ENCODE results near the gene UNC13C. TPM values are rescaled to one million over a fixed set of nuclear protein-coding genes. Genes with fewer than 3 reads are reported as not detected.

Gene UNC13C
- total and polyA plus RNA-seq, 2 of the 13 experiments (the other 11 are each of a cell fraction or from before 2014, with no cell fraction given), result 0.04 TPM; not detected in 1

DNA sequence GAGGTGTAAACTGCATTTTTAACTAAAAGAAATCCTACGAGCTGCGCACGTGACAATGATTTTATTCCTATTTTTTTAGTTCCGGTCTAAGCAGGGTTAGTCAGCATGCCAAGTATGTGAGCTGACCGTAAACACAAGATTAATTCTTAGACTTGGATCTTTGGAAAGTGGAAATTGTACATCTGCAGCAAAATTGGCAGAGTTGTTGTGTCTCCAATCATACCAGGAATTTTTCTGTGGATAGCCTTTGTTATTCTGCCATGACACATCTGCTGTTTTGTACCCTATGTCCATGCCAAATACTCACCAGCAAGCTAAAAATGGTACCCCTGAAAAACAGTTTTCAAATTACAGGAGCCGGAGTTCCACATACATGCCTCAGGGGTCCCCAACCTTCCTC, 562.5 kb downstream of the UNC13C start:
- H4K20me1 ChIP-seq (ENCODE audit: insufficient read depth, low read length), result no peaks in the 10 kb centered on the region
- no peaks in the 10 kb centered on the region for H3K36me3 ChIP-seq (replicated peaks in 1 of 2; ENCODE audit: control insufficient read depth in 1 of 2, insufficient read depth in 2 of 2, low read length in 2 of 2)
- no TSS peak for BruUV-seq (replicated peaks)
- intact Hi-C loops (cut with micrococcal nuclease; ENCODE audit: unreplicated experiment), result no loop called here
- no peak overlapping the region for H2AFZ ChIP-seq (ENCODE audit: low read length)
- no peak for DNase-seq (ENCODE audit: low spot score)
- H3K79me2 ChIP-seq (ENCODE audit: insufficient read depth, low read length), result no peaks in the 10 kb centered on the region
- no peak overlapping the region for H3K27ac ChIP-seq (ENCODE audit: extremely low read length, insufficient read depth, low read length)
- H3K4me3 ChIP-seq (replicated peaks in 1 of 3; ENCODE audit: insufficient read depth in 1 of 3, low read depth in 2 of 3, low read length in 3 of 3), result no peak overlapping the region
- WGBS (ENCODE audit: low lambda C conversion rate), result 42% methylated on average over 6 of the region's 6 CpGs
- H3K27me3 ChIP-seq (ENCODE audit: control insufficient read depth in 1 of 2, insufficient read depth in 2 of 2, low read length in 2 of 2), result no peaks in the 10 kb centered on the region
- H3K4me1 ChIP-seq (ENCODE audit: insufficient read depth, low read length), result no peaks in the 10 kb centered on the region
- FAIRE-seq, result no peak
- in situ Hi-C loops (cut with HindIII; ENCODE audit: extremely low pct_ligation_motif_present, low pct_unique_long_range_greater_than_20kb), result no loop called here
- no peak overlapping the region for H3K9ac ChIP-seq (ENCODE audit: insufficient read depth, low read depth, low read length)
- ATAC-seq, result no peak
- ChIA-PET POLR2A (no interaction called here), CTCF (ENCODE audit: low intra/inter-chr PET ratio, low total read pairs) (no interaction called here)
- H3K9me3 ChIP-seq (ENCODE audit: low read length), result peaks cover 22% of the 10 kb centered on the region
- H3K4me2 ChIP-seq (ENCODE audit: low read depth, low read length), result no peak overlapping the region
- TF ChIP-seq FOXM1 (CRISPR knock-in tag; IDR thresholded peaks at IDR 0.05) (no peak), IRX3 (CRISPR knock-in tag; IDR thresholded peaks at IDR 0.05; ENCODE audit: borderline replicate concordance, low read depth) (no peak), ZNF670 (CRISPR knock-in tag; IDR thresholded peaks at IDR 0.05; ENCODE audit: borderline replicate concordance) (no peak), FOXA3 (CRISPR knock-in tag; IDR thresholded peaks at IDR 0.05) (no peak), ARNTL (CRISPR knock-in tag; IDR thresholded peaks at IDR 0.05) (no peak), MIER2 (CRISPR knock-in tag; IDR thresholded peaks at IDR 0.05) (no peak), ZNF841 (CRISPR knock-in tag; IDR thresholded peaks at IDR 0.05; ENCODE audit: borderline replicate concordance) (no peak), HOXA9 (CRISPR knock-in tag; IDR thresholded peaks at IDR 0.05; ENCODE audit: borderline replicate concordance) (no peak), PRDM4 (CRISPR knock-in tag; IDR thresholded peaks at IDR 0.05; ENCODE audit: borderline replicate concordance) (no peak), NR2F2 (IDR thresholded peaks at IDR 0.05; ENCODE audit: borderline replicate concordance, low read depth) (no peak), ZBED4 (CRISPR knock-in tag; IDR thresholded peaks at IDR 0.05; ENCODE audit: borderline replicate concordance) (no peak), SAP130 (CRISPR knock-in tag; IDR thresholded peaks at IDR 0.05; ENCODE audit: low read depth) (no peak), GATA4 (IDR thresholded peaks at IDR 0.05; ENCODE audit: borderline replicate concordance, low read depth) (no peak), KAT2B (IDR thresholded peaks at IDR 0.05; ENCODE audit: borderline replicate concordance, low read depth, low read length) (no peak), ZFY (CRISPR knock-in tag; IDR thresholded peaks at IDR 0.05) (no peak), DNMT1 (CRISPR knock-in tag; IDR thresholded peaks at IDR 0.05) (no peak)
- TF ChIP-seq, protein P1, sequence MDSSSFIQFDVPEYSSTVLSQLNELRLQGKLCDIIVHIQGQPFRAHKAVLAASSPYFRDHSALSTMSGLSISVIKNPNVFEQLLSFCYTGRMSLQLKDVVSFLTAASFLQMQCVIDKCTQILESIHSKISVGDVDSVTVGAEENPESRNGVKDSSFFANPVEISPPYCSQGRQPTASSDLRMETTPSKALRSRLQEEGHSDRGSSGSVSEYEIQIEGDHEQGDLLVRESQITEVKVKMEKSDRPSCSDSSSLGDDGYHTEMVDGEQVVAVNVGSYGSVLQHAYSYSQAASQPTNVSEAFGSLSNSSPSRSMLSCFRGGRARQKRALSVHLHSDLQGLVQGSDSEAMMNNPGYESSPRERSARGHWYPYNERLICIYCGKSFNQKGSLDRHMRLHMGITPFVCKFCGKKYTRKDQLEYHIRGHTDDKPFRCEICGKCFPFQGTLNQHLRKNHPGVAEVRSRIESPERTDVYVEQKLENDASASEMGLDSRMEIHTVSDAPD (CRISPR knock-in tag; IDR thresholded peaks at IDR 0.05), result no peak
- TF ChIP-seq, protein P2, sequence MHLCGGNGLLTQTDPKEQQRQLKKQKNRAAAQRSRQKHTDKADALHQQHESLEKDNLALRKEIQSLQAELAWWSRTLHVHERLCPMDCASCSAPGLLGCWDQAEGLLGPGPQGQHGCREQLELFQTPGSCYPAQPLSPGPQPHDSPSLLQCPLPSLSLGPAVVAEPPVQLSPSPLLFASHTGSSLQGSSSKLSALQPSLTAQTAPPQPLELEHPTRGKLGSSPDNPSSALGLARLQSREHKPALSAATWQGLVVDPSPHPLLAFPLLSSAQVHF (CRISPR knock-in tag; IDR thresholded peaks at IDR 0.05), result no peak
